ENCODE data around the gene COA6. TPM values are rescaled to one million over a fixed set of nuclear protein-coding genes. Genes with fewer than 3 reads are reported as not detected.
A peak's percentile ranks its signal among the peaks of the same experiment; 100 is the strongest.

COA6 gene
- total and polyA plus RNA-seq, 2 of the 13 experiments (the other 11 are each of a cell fraction or from before 2014, with no cell fraction given) = 32.4 to 104 TPM

DNA sequence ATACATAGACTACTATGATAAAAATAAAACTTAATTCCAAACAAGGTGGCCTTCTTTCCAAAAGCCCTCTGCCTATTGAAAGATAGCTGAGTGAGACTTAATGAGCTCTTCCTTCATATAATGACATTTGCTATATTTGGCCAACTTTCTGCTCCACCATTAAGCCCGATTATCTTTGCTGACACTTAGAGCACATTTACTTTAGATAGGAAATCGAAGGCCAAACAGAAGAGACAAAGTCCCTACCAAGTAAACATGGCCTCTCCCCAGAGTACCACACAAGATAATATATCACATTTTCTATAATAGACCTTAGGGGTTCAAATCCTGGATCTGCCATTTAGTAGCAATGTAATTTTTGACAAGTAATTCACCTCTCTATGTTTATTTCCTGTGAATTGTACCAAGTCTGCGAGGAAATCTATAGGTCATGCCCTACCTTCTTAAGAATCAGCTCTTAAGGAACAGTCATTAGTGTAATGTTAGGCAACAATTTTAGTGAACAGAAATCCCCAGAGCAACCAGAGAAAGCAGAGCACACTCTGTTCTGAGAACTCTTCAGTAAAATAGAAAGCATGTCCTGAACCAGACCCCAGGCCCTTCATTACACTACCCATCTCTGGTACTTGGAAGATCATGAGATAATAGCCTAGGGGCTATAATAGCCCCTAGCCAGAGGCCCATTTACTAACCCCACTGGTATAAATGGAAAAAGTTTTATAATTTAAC lies 17.3 kb upstream of the COA6 start (continued):
- TF ChIP-seq ZMYM2 (CRISPR knock-in tag; IDR thresholded peaks at IDR 0.05) = 0 out of 2 replicates have a peak, but pooled peaks have one; percentile 28
- TF ChIP-seq NR3C1 (CRISPR knock-in tag; IDR thresholded peaks at IDR 0.05) = no peak
- TF ChIP-seq, protein P1, sequence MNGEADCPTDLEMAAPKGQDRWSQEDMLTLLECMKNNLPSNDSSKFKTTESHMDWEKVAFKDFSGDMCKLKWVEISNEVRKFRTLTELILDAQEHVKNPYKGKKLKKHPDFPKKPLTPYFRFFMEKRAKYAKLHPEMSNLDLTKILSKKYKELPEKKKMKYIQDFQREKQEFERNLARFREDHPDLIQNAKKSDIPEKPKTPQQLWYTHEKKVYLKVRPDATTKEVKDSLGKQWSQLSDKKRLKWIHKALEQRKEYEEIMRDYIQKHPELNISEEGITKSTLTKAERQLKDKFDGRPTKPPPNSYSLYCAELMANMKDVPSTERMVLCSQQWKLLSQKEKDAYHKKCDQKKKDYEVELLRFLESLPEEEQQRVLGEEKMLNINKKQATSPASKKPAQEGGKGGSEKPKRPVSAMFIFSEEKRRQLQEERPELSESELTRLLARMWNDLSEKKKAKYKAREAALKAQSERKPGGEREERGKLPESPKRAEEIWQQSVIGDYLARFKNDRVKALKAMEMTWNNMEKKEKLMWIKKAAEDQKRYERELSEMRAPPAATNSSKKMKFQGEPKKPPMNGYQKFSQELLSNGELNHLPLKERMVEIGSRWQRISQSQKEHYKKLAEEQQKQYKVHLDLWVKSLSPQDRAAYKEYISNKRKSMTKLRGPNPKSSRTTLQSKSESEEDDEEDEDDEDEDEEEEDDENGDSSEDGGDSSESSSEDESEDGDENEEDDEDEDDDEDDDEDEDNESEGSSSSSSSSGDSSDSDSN (CRISPR knock-in tag; IDR thresholded peaks at IDR 0.05) = no peak
- TF ChIP-seq ATRX (CRISPR knock-in tag; IDR thresholded peaks at IDR 0.05; ENCODE audit: borderline replicate concordance) = no peak
- TF ChIP-seq, protein P2, sequence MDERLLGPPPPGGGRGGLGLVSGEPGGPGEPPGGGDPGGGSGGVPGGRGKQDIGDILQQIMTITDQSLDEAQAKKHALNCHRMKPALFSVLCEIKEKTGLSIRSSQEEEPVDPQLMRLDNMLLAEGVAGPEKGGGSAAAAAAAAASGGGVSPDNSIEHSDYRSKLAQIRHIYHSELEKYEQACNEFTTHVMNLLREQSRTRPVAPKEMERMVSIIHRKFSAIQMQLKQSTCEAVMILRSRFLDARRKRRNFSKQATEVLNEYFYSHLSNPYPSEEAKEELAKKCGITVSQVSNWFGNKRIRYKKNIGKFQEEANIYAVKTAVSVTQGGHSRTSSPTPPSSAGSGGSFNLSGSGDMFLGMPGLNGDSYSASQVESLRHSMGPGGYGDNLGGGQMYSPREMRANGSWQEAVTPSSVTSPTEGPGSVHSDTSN (CRISPR knock-in tag; IDR thresholded peaks at IDR 0.05) = no peak
- no peak for TF ChIP-seq BRCA1 (CRISPR knock-in tag; IDR thresholded peaks at IDR 0.05)
- no peak for TF ChIP-seq RBAK (CRISPR knock-in tag; IDR thresholded peaks at IDR 0.05)
- TF ChIP-seq, protein P3, sequence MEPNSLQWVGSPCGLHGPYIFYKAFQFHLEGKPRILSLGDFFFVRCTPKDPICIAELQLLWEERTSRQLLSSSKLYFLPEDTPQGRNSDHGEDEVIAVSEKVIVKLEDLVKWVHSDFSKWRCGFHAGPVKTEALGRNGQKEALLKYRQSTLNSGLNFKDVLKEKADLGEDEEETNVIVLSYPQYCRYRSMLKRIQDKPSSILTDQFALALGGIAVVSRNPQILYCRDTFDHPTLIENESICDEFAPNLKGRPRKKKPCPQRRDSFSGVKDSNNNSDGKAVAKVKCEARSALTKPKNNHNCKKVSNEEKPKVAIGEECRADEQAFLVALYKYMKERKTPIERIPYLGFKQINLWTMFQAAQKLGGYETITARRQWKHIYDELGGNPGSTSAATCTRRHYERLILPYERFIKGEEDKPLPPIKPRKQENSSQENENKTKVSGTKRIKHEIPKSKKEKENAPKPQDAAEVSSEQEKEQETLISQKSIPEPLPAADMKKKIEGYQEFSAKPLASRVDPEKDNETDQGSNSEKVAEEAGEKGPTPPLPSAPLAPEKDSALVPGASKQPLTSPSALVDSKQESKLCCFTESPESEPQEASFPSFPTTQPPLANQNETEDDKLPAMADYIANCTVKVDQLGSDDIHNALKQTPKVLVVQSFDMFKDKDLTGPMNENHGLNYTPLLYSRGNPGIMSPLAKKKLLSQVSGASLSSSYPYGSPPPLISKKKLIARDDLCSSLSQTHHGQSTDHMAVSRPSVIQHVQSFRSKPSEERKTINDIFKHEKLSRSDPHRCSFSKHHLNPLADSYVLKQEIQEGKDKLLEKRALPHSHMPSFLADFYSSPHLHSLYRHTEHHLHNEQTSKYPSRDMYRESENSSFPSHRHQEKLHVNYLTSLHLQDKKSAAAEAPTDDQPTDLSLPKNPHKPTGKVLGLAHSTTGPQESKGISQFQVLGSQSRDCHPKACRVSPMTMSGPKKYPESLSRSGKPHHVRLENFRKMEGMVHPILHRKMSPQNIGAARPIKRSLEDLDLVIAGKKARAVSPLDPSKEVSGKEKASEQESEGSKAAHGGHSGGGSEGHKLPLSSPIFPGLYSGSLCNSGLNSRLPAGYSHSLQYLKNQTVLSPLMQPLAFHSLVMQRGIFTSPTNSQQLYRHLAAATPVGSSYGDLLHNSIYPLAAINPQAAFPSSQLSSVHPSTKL (CRISPR knock-in tag; IDR thresholded peaks at IDR 0.05) = peak; percentile 38; the same call in 1 of the 2 replicates
- TF ChIP-seq MBD4 (IDR thresholded peaks at IDR 0.05; ENCODE audit: borderline replicate concordance, low read length) = no peak
- peak; percentile 60 for TF ChIP-seq SRF (IDR thresholded peaks at IDR 0.05; ENCODE audit: low read depth, low read length)
- no peak for TF ChIP-seq SRSF9 (IDR thresholded peaks at IDR 0.05; ENCODE audit: borderline replicate concordance, insufficient read depth, low read depth, low read length, poor library complexity, severe bottlenecking)
- TF ChIP-seq, protein P4, sequence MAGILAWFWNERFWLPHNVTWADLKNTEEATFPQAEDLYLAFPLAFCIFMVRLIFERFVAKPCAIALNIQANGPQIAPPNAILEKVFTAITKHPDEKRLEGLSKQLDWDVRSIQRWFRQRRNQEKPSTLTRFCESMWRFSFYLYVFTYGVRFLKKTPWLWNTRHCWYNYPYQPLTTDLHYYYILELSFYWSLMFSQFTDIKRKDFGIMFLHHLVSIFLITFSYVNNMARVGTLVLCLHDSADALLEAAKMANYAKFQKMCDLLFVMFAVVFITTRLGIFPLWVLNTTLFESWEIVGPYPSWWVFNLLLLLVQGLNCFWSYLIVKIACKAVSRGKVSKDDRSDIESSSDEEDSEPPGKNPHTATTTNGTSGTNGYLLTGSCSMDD (CRISPR knock-in tag; IDR thresholded peaks at IDR 0.05) = no peak
- no peak for TF ChIP-seq SMYD3 (CRISPR knock-in tag; IDR thresholded peaks at IDR 0.05)
- TF ChIP-seq ZNF17 (CRISPR knock-in tag; IDR thresholded peaks at IDR 0.05) = no peak
- no peak for TF ChIP-seq SRSF1 (optimal IDR thresholded peaks at IDR 0.05; ENCODE audit: low read depth, low read length)
- no peak for TF ChIP-seq REPIN1 (CRISPR knock-in tag; IDR thresholded peaks at IDR 0.05; ENCODE audit: borderline replicate concordance, low read depth)
- no peak for TF ChIP-seq SMAD3 (CRISPR knock-in tag; IDR thresholded peaks at IDR 0.05)
- no peak for TF ChIP-seq ZNF792 (CRISPR knock-in tag; IDR thresholded peaks at IDR 0.05)
- TF ChIP-seq ARNT2 (CRISPR knock-in tag; IDR thresholded peaks at IDR 0.05; ENCODE audit: low read depth) = no peak
- TF ChIP-seq PHF8 (CRISPR knock-in tag; IDR thresholded peaks at IDR 0.05) = no peak

Data from HepG2 (cell line).